Neural cell (in vitro differentiated cells): ENCODE data around the gene ASIC3. TPM values are rescaled to one million over a fixed set of nuclear protein-coding genes. Genes with fewer than 3 reads are reported as not detected.

Source experiments
- H2AFZ ChIP-seq: fragments of 200-600, 300-800 bp; sonication (generic), shearing (Covaris generic); 2 replicates; pipeline ENCODE4 v1.6.0; 2014; ENCODE audit warnings: low read depth, mild to moderate bottlenecking, antibody characterized with exemption, low read length, moderate library complexity
- H3F3A ChIP-seq: fragments of 200-600 bp; shearing (Covaris generic); 2 replicates; pipeline ENCODE4 v1.6.1; 2016; ENCODE audit warnings: mild to moderate bottlenecking, moderate library complexity, mixed read lengths, antibody characterized with exemption, low read length; ENCODE audit not compliant: insufficient read depth, poor library complexity, severe bottlenecking
- H3K27ac ChIP-seq: fragments of 200-600, 300-800 bp; sonication (generic), shearing (Covaris generic); 2 replicates; pipeline ENCODE4 v1.5.1; 2014; ENCODE audit warnings: mild to moderate bottlenecking, low read length, moderate library complexity
- H3K27me3 ChIP-seq: fragments of 300-800, 200-600 bp; sonication (generic), shearing (Covaris generic); 2 replicates; pipeline ENCODE4 v1.6.0; 2014; ENCODE audit warnings: mild to moderate bottlenecking, low read depth, low read length, moderate library complexity; ENCODE audit not compliant: insufficient read depth
- H3K36me3 ChIP-seq: fragments of 300-800, 200-600 bp; sonication (generic), shearing (Covaris generic); 2 replicates; pipeline ENCODE4 v1.5.1; 2014; ENCODE audit warnings: mild to moderate bottlenecking, antibody characterized with exemption, low read length, moderate library complexity; ENCODE audit not compliant: insufficient read depth
- H3K4me2 ChIP-seq: fragments of 300-800, 200-600 bp; sonication (generic), shearing (Covaris generic); 2 replicates; pipeline ENCODE4 v1.6.0; 2014; ENCODE audit warnings: mild to moderate bottlenecking, low read length
- H3K4me3 ChIP-seq: fragments of 300-800, 200-600 bp; sonication (generic), shearing (Covaris generic); 2 replicates; pipeline ENCODE4 v1.5.1; 2014; ENCODE audit warnings: mild to moderate bottlenecking, low read length, moderate library complexity
- H3K79me2 ChIP-seq: fragments of 200-600 bp; shearing (Covaris generic); replicated peaks from 2 replicates; pipeline ENCODE4 v1.6.0; 2014; ENCODE audit warnings: mild to moderate bottlenecking, low read length, moderate library complexity; ENCODE audit not compliant: insufficient read depth
- H3K9ac ChIP-seq: fragments of 300-800, 200-600 bp; sonication (generic), shearing (Covaris generic); 2 replicates; pipeline ENCODE4 v1.6.1; 2016; ENCODE audit warnings: mild to moderate bottlenecking, low read length, mixed read lengths
- H3K9me2 ChIP-seq: fragments of 200-600 bp; shearing (Covaris generic); 2 replicates; pipeline ENCODE4 v1.6.1; 2016; ENCODE audit warnings: mild to moderate bottlenecking, low read length, mixed read lengths; ENCODE audit not compliant: insufficient read depth
- H3K9me3 ChIP-seq: fragments of 200-600, 300-800 bp; sonication (generic), shearing (Covaris generic); 2 replicates; pipeline ENCODE4 v1.6.1; 2016; ENCODE audit warnings: mild to moderate bottlenecking, mixed run types, low read length, moderate library complexity, mixed read lengths
- H4K20me1 ChIP-seq: fragments of 200-600 bp; shearing (Covaris generic); 2 replicates; pipeline ENCODE4 v1.6.1; 2016; ENCODE audit warnings: mild to moderate bottlenecking, mixed run types; ENCODE audit not compliant: insufficient read depth
- CTCF ChIP-seq: fragments of 450-650 bp; IDR thresholded peaks from 2 replicates; pipeline ENCODE4 v1.5.1; 2014; ENCODE audit warnings: antibody characterized with exemption, mild to moderate bottlenecking, moderate library complexity; ENCODE audit not compliant: poor library complexity, severe bottlenecking
- EP300 ChIP-seq: fragments of 450-650 bp; conservative IDR thresholded peaks from 2 replicates; pipeline ENCODE4 v1.6.1; 2014; ENCODE audit warnings: antibody characterized with exemption, mild to moderate bottlenecking, moderate library complexity; ENCODE audit not compliant: poor library complexity, severe bottlenecking
- EZH2 ChIP-seq: fragments of 200-600, 300-800 bp; shearing (Covaris generic), sonication (generic); IDR thresholded peaks from 2 replicates; pipeline ENCODE4 v1.6.1; 2014; ENCODE audit warnings: antibody characterized with exemption, low read length, borderline replicate concordance, mild to moderate bottlenecking; ENCODE audit not compliant: insufficient read depth, poor library complexity, severe bottlenecking
- MXI1 ChIP-seq: fragments of 450-650 bp; conservative IDR thresholded peaks from 2 replicates; pipeline ENCODE4 v1.6.1; 2014; ENCODE audit warnings: antibody characterized with exemption, mild to moderate bottlenecking; ENCODE audit not compliant: poor library complexity, severe bottlenecking
- POLR2AphosphoS5 ChIP-seq: IDR thresholded peaks from 2 replicates; pipeline ENCODE4 v1.6.1; 2012
- RAD21 ChIP-seq: fragments of 450-650 bp; conservative IDR thresholded peaks from 2 replicates; pipeline ENCODE4 v1.6.1; 2014; ENCODE audit warnings: antibody characterized with exemption, mild to moderate bottlenecking, moderate library complexity
- REST ChIP-seq: IDR thresholded peaks from 2 replicates; pipeline ENCODE4 v1.6.1; 2012; ENCODE audit warnings: borderline replicate concordance
- SMC3 ChIP-seq: fragments of 450-650 bp; conservative IDR thresholded peaks from 2 replicates; pipeline ENCODE4 v1.6.1; 2014; ENCODE audit warnings: antibody characterized with exemption, mild to moderate bottlenecking, moderate library complexity; ENCODE audit not compliant: poor library complexity
- TAF1 ChIP-seq: IDR thresholded peaks from 2 replicates; pipeline ENCODE4 v1.6.1; 2012; ENCODE audit warnings: low read depth
- polyA plus RNA-seq: library from polyadenylated mRNA; depleted of rRNA; stranded (reverse); fragments of >200 nt; gene quantifications from 2 replicates; pipeline ENCODE4 v1.2.3, GENCODE V29; 2014

ASIC3 gene
- polyA plus RNA-seq, 1 donor from 2014 or later, result 3.3 TPM

- Histone ChIP-seq H3K9me2 (no peaks in the 10 kb centered on the region), H3K4me2 (no peak overlapping the region), H4K20me1 (no peaks in the 10 kb centered on the region), H3K27ac (no peak overlapping the region), H3K9ac (no peak overlapping the region), H3K79me2 (no peaks in the 10 kb centered on the region), H3F3A (no peaks in the 10 kb centered on the region), H3K36me3 (no peaks in the 10 kb centered on the region), H2AFZ (no peak overlapping the region), H3K4me3 (no peak overlapping the region), H3K9me3 (no peaks in the 10 kb centered on the region), H3K27me3 (no peaks in the 10 kb centered on the region)
- no peak for TF ChIP-seq SMC3
Observed at GRCh38 chr7:151066273-151066974, 18.1 kb downstream of the ASIC3 start.

- H3K4me2 ChIP-seq, result no peak overlapping the region
- no peaks in the 10 kb centered on the region for H3F3A ChIP-seq
- H3K9me3 ChIP-seq, result no peaks in the 10 kb centered on the region
- no peak overlapping the region for H2AFZ ChIP-seq
- H4K20me1 ChIP-seq, result no peaks in the 10 kb centered on the region
- no peaks in the 10 kb centered on the region for H3K27me3 ChIP-seq
- no peak overlapping the region for H3K9ac ChIP-seq
- H3K27ac ChIP-seq, result no peak overlapping the region
- TF ChIP-seq RAD21 (no peak), REST (no peak), EP300 (no peak), EZH2 (no peak), TAF1 (no peak), SMC3 (no peak), POLR2AphosphoS5 (no peak), MXI1 (no peak), CTCF (no peak)
- H3K36me3 ChIP-seq, result no peaks in the 10 kb centered on the region
- no peak overlapping the region for H3K4me3 ChIP-seq
- H3K9me2 ChIP-seq, result no peaks in the 10 kb centered on the region
- H3K79me2 ChIP-seq, result no peaks in the 10 kb centered on the region
Observed at GRCh38 chr7:151068069-151068773, 19.9 kb downstream of the ASIC3 start.
